GM12878 (cell line): ENCODE results near the gene DPH6. TPM values are rescaled to one million over a fixed set of nuclear protein-coding genes. Genes with fewer than 3 reads are reported as not detected.

Source experiments
- ATAC-seq: fragments of 200-7000 bp; cut with Tn5 transposase; 3 replicates; pipeline ENCODE4 v1.9.1; 2020; ENCODE audit warnings: mild to moderate bottlenecking, moderate library complexity
- BruUV-seq: library from RNA; stranded (reverse); fragments of 400-500 nt; replicated peaks from 2 replicates; lab custom pipeline; 2021; lab: Mats Ljungman, UMichigan
- CTCF ChIA-PET: fragments of 300-600 bp; sonication (Branson Sonifier 250); formaldehyde crosslinking; extraction: SDS; loops from one replicate; lab custom pipeline; 2021; ENCODE audit warnings: inconsistent platforms; lab: Yijun Ruan, JAX
- POLR2A ChIA-PET: fragments of 350-600 bp; formaldehyde crosslinking; extraction: SDS; loops from one replicate; lab custom pipeline; 2021; ENCODE audit warnings: inconsistent platforms; lab: Charles Lee
- RAD21 ChIA-PET: fragments of 300-600 bp; sonication (Branson Sonifier 250); formaldehyde crosslinking; loops from one replicate; lab custom pipeline; 2023; ENCODE audit warnings: antibody characterized with exemption; ENCODE audit not compliant: unreplicated experiment; lab: Charles Lee
- SMC1A ChIA-PET: fragments of 300-600 bp; sonication (Branson Sonifier 250); formaldehyde crosslinking; loops from one replicate; lab custom pipeline; 2023; ENCODE audit not compliant: unreplicated experiment, uncharacterized antibody; lab: Charles Lee
- DNase-seq: peaks from one replicate; pipeline ENCODE4 v3.0.0-alpha.2; 2011; ENCODE audit warnings: low read depth, low spot score
- FAIRE-seq: peaks from 3 replicates; lab custom pipeline; 2011; peaks lifted over from hg19 to GRCh38; lab: Jason Lieb, UNC
- H2AFZ ChIP-seq: 2 replicates; pipeline ENCODE4 v1.6.0; 2011; ENCODE audit warnings: low read depth, low read length, control low read depth; ENCODE audit not compliant: control insufficient read depth
- H3K27ac ChIP-seq: 2 replicates; pipeline ENCODE4 v1.5.1; 2011; ENCODE audit warnings: control low read depth; ENCODE audit not compliant: control insufficient read depth, insufficient read depth
- H3K27me3 ChIP-seq, 2 experiments: replicated peaks in 1 of 2; 2 replicates each; pipeline versions ENCODE4 v1.6.0 to v1.6.1; 2011; ENCODE audit warnings: low read length in 1 of 2; ENCODE audit not compliant: control insufficient read depth in 2 of 2, insufficient read depth in 2 of 2
- H3K36me3 ChIP-seq, 2 experiments: 2 replicates each; pipeline ENCODE4 v1.5.1; 2011; ENCODE audit warnings: low read length in 1 of 2; ENCODE audit not compliant: control insufficient read depth in 2 of 2, insufficient read depth in 2 of 2
- H3K4me1 ChIP-seq: 2 replicates; pipeline ENCODE4 v1.6.1; 2011; ENCODE audit warnings: mild to moderate bottlenecking, low read length, moderate library complexity, mixed read lengths; ENCODE audit not compliant: control insufficient read depth, insufficient read depth
- H3K4me2 ChIP-seq: 2 replicates; pipeline ENCODE4 v1.6.0; 2011; ENCODE audit warnings: control low read depth; ENCODE audit not compliant: control insufficient read depth, insufficient read depth
- H3K4me3 ChIP-seq: fragments of 200-600 bp; sonication (generic); 2 replicates; pipeline ENCODE4 v1.5.1; 2016
- H3K79me2 ChIP-seq: 2 replicates; pipeline ENCODE4 v1.6.0; 2011; ENCODE audit warnings: low read length; ENCODE audit not compliant: control insufficient read depth, insufficient read depth
- H3K9ac ChIP-seq: 2 replicates; pipeline ENCODE4 v1.8.0; 2011; ENCODE audit warnings: low read length, control low read depth, mixed read lengths; ENCODE audit not compliant: control insufficient read depth, insufficient read depth
- H3K9me3 ChIP-seq: replicated peaks from 3 replicates; pipeline ENCODE4 v1.5.1; 2011; ENCODE audit warnings: mild to moderate bottlenecking, low read length; ENCODE audit not compliant: control insufficient read depth, insufficient read depth
- H4K20me1 ChIP-seq: 2 replicates; pipeline ENCODE4 v1.6.0; 2011; ENCODE audit not compliant: control insufficient read depth, insufficient read depth
- BCL3 ChIP-seq: IDR thresholded peaks from 2 replicates; pipeline ENCODE4 v1.6.1; 2011; ENCODE audit warnings: borderline replicate concordance, low read depth, mild to moderate bottlenecking, moderate library complexity, low read length; ENCODE audit not compliant: insufficient read depth, poor library complexity, severe bottlenecking
- CEBPB ChIP-seq, 2 experiments: fragments of 150-350 bp in 1 of 2; IDR thresholded peaks; 2 replicates each; pipeline ENCODE4 v1.6.1; 2012 to 2014; ENCODE audit warnings: low read depth in 2 of 2, low read length in 2 of 2, borderline replicate concordance in 1 of 2, inconsistent platforms in 1 of 2
- E4F1 ChIP-seq: fragments of 450-650 bp; IDR thresholded peaks from 2 replicates; pipeline ENCODE4 v1.6.1; 2018; ENCODE audit warnings: borderline replicate concordance, mild to moderate bottlenecking; ENCODE audit not compliant: partially characterized antibody
- ELK1 ChIP-seq: IDR thresholded peaks from 2 replicates; pipeline ENCODE4 v1.6.1; 2012; ENCODE audit warnings: low read depth, low read length, improper control_type of control experiment
- MTA2 ChIP-seq: fragments of 450-650 bp; IDR thresholded peaks from 2 replicates; pipeline ENCODE4 v1.6.1; 2016; ENCODE audit warnings: low read depth, mild to moderate bottlenecking, moderate library complexity
- MXI1 ChIP-seq: fragments of 150-350 bp; IDR thresholded peaks from 2 replicates; pipeline ENCODE4 v1.6.1; 2011; ENCODE audit warnings: low read depth, mild to moderate bottlenecking, inconsistent platforms, low read length, improper control_type of control experiment
- MYC ChIP-seq: IDR thresholded peaks from 2 replicates; pipeline ENCODE4 v1.6.1; 2011; ENCODE audit warnings: mild to moderate bottlenecking, low read length, moderate library complexity, inconsistent platforms; ENCODE audit not compliant: insufficient read depth, insufficient replicate concordance, insufficient read length, severe bottlenecking
- STAT3 ChIP-seq: IDR thresholded peaks from 2 replicates; pipeline ENCODE4 v1.6.1; 2011; ENCODE audit warnings: low read depth, low read length, improper control_type of control experiment
- TCF12 ChIP-seq: IDR thresholded peaks from 2 replicates; pipeline ENCODE4 v1.6.1; 2011; ENCODE audit warnings: low read depth, mild to moderate bottlenecking, low read length
- ZNF217 ChIP-seq: fragments of 450-650 bp; IDR thresholded peaks from 2 replicates; pipeline ENCODE4 v1.6.1; 2017; ENCODE audit warnings: antibody characterized with exemption, mild to moderate bottlenecking
- ZSCAN29 ChIP-seq: fragments of 450-650 bp; IDR thresholded peaks from 2 replicates; pipeline ENCODE4 v1.6.1; 2017; ENCODE audit warnings: mild to moderate bottlenecking, moderate library complexity
- WGBS: methylation state at CpG from one replicate; pipeline ENCODE4 v1.1.6; 2016; ENCODE audit warnings: low lambda C conversion rate; ENCODE audit not compliant: insufficient replicate concordance, insufficient coverage; ENCODE audit errors: missing lambda C conversion rate; 5-methylcytosine and 5-hydroxymethylcytosine counted together
- in situ Hi-C: fragments of 300-500 bp; cut with MboI; formaldehyde crosslinking; loops from 9 replicates; pipeline ENCODE4 v1.14.3; 2018; ENCODE audit warnings: mixed read lengths
- intact Hi-C: fragments of 100-400 bp; cut with micrococcal nuclease; formaldehyde crosslinking; loops from one replicate; pipeline ENCODE4 v1.14.2; 2022; ENCODE audit not compliant: unreplicated experiment
- polyA plus RNA-seq, 11 experiments: library from polyadenylated mRNA; depleted of rRNA in 4 of 11; unstranded in 6 of 11; stranded (reverse) in 5 of 11; fragments of >200 nt; fragmentation: Nextera tagmentation in 4 of 11; fragmentation: Illumina TruSeq in 1 of 11; extraction: Ambion mirVana in 4 of 11; extraction: Trizol in 1 of 11; gene quantifications; 1 replicate in 1 of 11; 2 replicates in 10 of 11; pipeline versions ENCODE4 v1.2.1 to v1.2.3, GENCODE V29; 2011 to 2016; ENCODE audit warnings: inconsistent platforms in 2 of 11, missing spikeins in 2 of 11, low read depth in 1 of 11
- total RNA-seq, 4 experiments: library from RNA; depleted of rRNA in 3 of 4; stranded (reverse); fragments of >200 nt in 3 of 4; fragmentation: Illumina TruSeq in 1 of 4; extraction: Trizol in 1 of 4; gene quantifications; 2 replicates each; pipeline versions ENCODE4 v1.2.1 to v1.2.3, GENCODE V29; 2013 to 2021

DPH6 gene
- total and polyA plus RNA-seq, 10 of the 15 experiments (the other 5 are each of a cell fraction or from before 2014, with no cell fraction given) = 9.0 to 68.5 (median 17.1) TPM

- Histone ChIP-seq H3K36me3 (no peaks in the 10 kb centered on the region), H3K27ac (no peak overlapping the region), H3K9ac (no peak overlapping the region), H3K27me3 (no peaks in the 10 kb centered on the region), H3K79me2 (no peaks in the 10 kb centered on the region), H2AFZ (no peak overlapping the region), H4K20me1 (no peaks in the 10 kb centered on the region), H3K4me1 (no peaks in the 10 kb centered on the region), H3K4me3 (no peak overlapping the region), H3K9me3 (no peaks in the 10 kb centered on the region), H3K4me2 (no peak overlapping the region)
- intact Hi-C loops = no loop called here
- CTCF ChIA-PET = no interaction called here
- RAD21 ChIA-PET = no interaction called here
- FAIRE-seq = no peak
- ATAC-seq = no peak
- POLR2A ChIA-PET = no interaction called here
- TF ChIP-seq MXI1 = no peak
- in situ Hi-C loops = no loop called here
- SMC1A ChIA-PET = no interaction called here
- 100% methylated on average over 1 of the region's 1 CpG for WGBS
- DNase-seq = no peak
- BruUV-seq = no TSS peak
Observed at GRCh38 chr15:35583863-35584528, 38.0 kb upstream of the DPH6 start.

- ChIA-PET POLR2A (no interaction called here), CTCF (interaction anchor here (0.7 kb wide), 1 partner anchor 13 kb away, joined by 3 read pairs; no protein-coding TSS in a partner anchor), SMC1A (no interaction called here), RAD21 (no interaction called here)
- H3K27me3 ChIP-seq = no peaks in the 10 kb centered on the region
- in situ Hi-C loops (no loop called here), intact Hi-C loops (no loop called here)
- no peak overlapping the region for H3K27ac ChIP-seq
- H3K36me3 ChIP-seq = no peaks in the 10 kb centered on the region
- H2AFZ ChIP-seq = no peak overlapping the region
- no peaks in the 10 kb centered on the region for H4K20me1 ChIP-seq
- DNase-seq (no peak), ATAC-seq (no peak), FAIRE-seq (no peak)
- H3K4me2 ChIP-seq = no peak overlapping the region
- no TSS peak for BruUV-seq
- H3K4me1 ChIP-seq = no peaks in the 10 kb centered on the region
- 31% methylated on average over 3 of the region's 3 CpGs for WGBS
- H3K79me2 ChIP-seq = no peaks in the 10 kb centered on the region
- no peak overlapping the region for H3K9ac ChIP-seq
- no peak overlapping the region for H3K4me3 ChIP-seq
- no peaks in the 10 kb centered on the region for H3K9me3 ChIP-seq
- no peak for TF ChIP-seq ZSCAN29
- no peak for TF ChIP-seq CEBPB (IDR thresholded peaks at IDR 0.05; ENCODE audit: borderline replicate concordance in 1 of 2, low read depth in 2 of 2, low read length in 2 of 2)
- no peak for TF ChIP-seq E4F1
- TF ChIP-seq ELK1 = no peak
- no peak for TF ChIP-seq STAT3
- TF ChIP-seq BCL3 = no peak
- no peak for TF ChIP-seq MTA2
- no peak for TF ChIP-seq TCF12
- TF ChIP-seq MYC = no peak
- TF ChIP-seq ZNF217 = no peak
Observed at GRCh38 chr15:35580606-35581005, 34.6 kb upstream of the DPH6 start.
